ENCODE data around the gene VPS13A.

VPS13A gene

DNA sequence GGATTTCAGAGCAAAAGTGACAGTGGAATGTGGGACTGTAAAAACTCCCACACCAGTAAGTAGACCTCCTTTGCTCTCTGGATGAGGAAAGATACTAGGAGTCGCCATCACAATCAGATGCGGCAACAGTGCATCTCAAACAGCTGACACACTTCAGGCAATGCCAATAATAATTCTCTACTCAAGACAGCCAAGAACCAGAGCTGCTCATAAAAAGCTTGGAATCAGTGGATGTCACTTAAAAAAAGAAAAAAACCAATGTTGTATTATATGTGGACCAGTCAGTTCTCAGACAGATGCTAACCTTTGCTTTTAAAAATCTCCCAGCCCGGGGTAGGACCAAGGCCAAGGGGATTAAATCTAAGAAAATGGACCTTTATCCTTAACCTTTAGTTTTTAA is 285.8 kb downstream of the VPS13A start:
- TF ChIP-seq, protein P1, sequence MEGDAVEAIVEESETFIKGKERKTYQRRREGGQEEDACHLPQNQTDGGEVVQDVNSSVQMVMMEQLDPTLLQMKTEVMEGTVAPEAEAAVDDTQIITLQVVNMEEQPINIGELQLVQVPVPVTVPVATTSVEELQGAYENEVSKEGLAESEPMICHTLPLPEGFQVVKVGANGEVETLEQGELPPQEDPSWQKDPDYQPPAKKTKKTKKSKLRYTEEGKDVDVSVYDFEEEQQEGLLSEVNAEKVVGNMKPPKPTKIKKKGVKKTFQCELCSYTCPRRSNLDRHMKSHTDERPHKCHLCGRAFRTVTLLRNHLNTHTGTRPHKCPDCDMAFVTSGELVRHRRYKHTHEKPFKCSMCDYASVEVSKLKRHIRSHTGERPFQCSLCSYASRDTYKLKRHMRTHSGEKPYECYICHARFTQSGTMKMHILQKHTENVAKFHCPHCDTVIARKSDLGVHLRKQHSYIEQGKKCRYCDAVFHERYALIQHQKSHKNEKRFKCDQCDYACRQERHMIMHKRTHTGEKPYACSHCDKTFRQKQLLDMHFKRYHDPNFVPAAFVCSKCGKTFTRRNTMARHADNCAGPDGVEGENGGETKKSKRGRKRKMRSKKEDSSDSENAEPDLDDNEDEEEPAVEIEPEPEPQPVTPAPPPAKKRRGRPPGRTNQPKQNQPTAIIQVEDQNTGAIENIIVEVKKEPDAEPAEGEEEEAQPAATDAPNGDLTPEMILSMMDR (IDR thresholded peaks at IDR 0.05; ENCODE audit: low read depth, low read length): no peak

DNA sequence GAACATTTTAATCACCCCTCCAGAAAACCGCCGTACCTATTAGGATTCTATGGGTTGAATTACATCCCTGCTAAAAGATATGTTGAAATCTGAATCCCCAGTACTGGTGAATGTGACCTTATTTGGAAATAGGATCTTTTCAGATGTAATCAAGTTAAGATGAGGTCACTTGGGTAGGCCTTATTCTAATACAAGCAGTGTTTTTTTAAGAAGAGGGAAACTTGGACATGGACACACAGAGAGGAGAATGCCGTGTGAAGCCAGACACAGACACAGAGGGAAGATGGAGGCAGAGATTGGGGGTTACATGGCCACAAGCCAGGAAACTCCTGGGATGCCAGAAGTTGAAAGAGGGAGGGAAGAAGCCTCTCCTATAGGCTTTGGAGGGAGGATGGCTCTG is 287.3 kb downstream of the VPS13A start:
- TF ChIP-seq, protein P1 (IDR thresholded peaks at IDR 0.05; ENCODE audit: low read depth, low read length): no peak
- no peak for DNase-seq
- no peaks in the 10 kb centered on the region for H3K36me3 ChIP-seq
- no peaks in the 10 kb centered on the region for H3K9me3 ChIP-seq (ENCODE audit: severe bottlenecking)
- H3K4me3 ChIP-seq (ENCODE audit: low read depth, low read length): no peak overlapping the region
- peaks cover 7% of the 10 kb centered on the region for H3K27me3 ChIP-seq (ENCODE audit: insufficient read depth, low read depth, severe bottlenecking)
- H3K27ac ChIP-seq: no peak overlapping the region

More for the DNA sequence above, 285.8 kb downstream of the VPS13A start:
- DNase-seq: no peak
- no peaks in the 10 kb centered on the region for H3K9me3 ChIP-seq (ENCODE audit: severe bottlenecking)
- H3K27me3 ChIP-seq (ENCODE audit: insufficient read depth, low read depth, severe bottlenecking): peaks cover 7% of the 10 kb centered on the region
- no peak overlapping the region for H3K4me3 ChIP-seq (ENCODE audit: low read depth, low read length)
- H3K36me3 ChIP-seq: no peaks in the 10 kb centered on the region
- H3K27ac ChIP-seq: no peak overlapping the region

DNA sequence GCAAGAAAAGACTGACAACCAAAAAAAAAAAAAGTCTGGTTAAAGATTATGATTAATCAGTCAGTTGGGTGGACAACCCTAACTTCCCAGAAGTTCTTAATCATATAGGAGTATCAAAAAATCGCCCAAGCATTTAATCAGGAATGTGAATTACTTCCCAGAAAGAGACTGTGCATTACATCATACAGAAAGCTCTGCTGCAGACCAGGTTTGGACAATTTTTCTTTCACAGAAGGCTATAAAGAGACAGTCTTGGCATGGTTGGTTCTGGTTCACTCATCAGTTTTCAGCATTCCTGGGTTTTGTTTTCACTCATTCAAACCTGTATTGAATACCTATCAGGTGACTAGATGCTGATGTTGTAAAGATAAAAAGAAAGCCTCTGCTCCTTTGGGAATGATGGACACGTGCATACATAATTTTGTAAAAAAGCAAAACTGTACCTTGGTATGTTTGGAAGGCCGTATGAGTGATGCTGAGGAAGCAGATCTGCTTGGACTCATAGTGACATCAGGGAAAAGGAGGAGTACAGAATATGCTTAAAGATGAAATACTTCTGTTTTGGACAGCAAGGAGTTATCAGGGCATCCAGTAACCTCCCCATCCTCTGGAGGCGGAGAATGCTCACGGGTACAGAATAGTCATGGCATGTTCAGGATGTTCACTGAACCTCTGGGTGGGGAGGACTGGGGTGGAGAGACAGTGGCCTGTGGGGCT is 292.3 kb downstream of the VPS13A start:
- H3K4me3 ChIP-seq (ENCODE audit: low read depth, low read length): no peak overlapping the region
- H3K27ac ChIP-seq: no peak overlapping the region
- DNase-seq: no peak
- H3K9me3 ChIP-seq (ENCODE audit: severe bottlenecking): no peaks in the 10 kb centered on the region
- TF ChIP-seq, protein P1 (IDR thresholded peaks at IDR 0.05; ENCODE audit: low read depth, low read length): no peak
- H3K36me3 ChIP-seq: no peaks in the 10 kb centered on the region
- H3K27me3 ChIP-seq (ENCODE audit: insufficient read depth, low read depth, severe bottlenecking): peaks cover 7% of the 10 kb centered on the region
